Measurements from ENCODE around the gene ACTL6B. TPM values are rescaled to one million over a fixed set of nuclear protein-coding genes. Genes with fewer than 3 reads are reported as not detected.
"Not testable (repeated sequence)": the region's sequence is repeated elsewhere in the genome, so short reads cannot be mapped to it uniquely, and the experiment has no call there.

The ACTL6B gene
- not detected in 2 replicates for polyA plus RNA-seq (2013)

GRCh38 chr7:100655908-100656674 is at the start of gene ACTL6B:
TSS of gene ACTL6B (minus strand) at chr7:100656448. CDS start at chr7:100656354, 94 bp downstream.
- Histone ChIP-seq H2BK5ac (ENCODE audit: low read depth, low read length, poor library complexity) (no peak within 1 kb of the TSS), H3K79me2 (ENCODE audit: control insufficient read depth, insufficient read depth, low read length, poor library complexity) (no peaks in the 10 kb centered on the region), H3K4ac (ENCODE audit: low read depth, low read length) (no peak within 1 kb of the TSS), H3K4me2 (ENCODE audit: low read length) (no peak within 1 kb of the TSS), H3K4me3 (ENCODE audit: low read depth, low read length) (no peak within 1 kb of the TSS), H3K23ac (ENCODE audit: low read length) (no peak within 1 kb of the TSS), H3K27me3 (ENCODE audit: insufficient read depth, low read length) (peaks cover 14% of the 10 kb centered on the region), H4K12ac (ENCODE audit: low read depth, low read length) (no peak within 1 kb of the TSS), H2AK5ac (ENCODE audit: low read length) (no peak within 1 kb of the TSS), H3K36me3 (ENCODE audit: control insufficient read depth in 1 of 2, insufficient read depth in 2 of 2, low read length in 2 of 2) (no peaks in the 10 kb centered on the region), H3K4me1 (ENCODE audit: control insufficient read depth in 1 of 2, insufficient read depth in 2 of 2, low read length in 2 of 2) (peaks cover 0 to 4% of the 10 kb centered on the region in 2 experiments), H3K9me3 (ENCODE audit: insufficient read depth, low read depth, low read length) (peaks cover 8% of the 10 kb centered on the region), H4K8ac (ENCODE audit: low read depth, low read length) (no peak within 1 kb of the TSS), H4K91ac (ENCODE audit: low read depth, low read length) (no peak within 1 kb of the TSS), H3K79me1 (ENCODE audit: low read length) (no peaks in the 10 kb centered on the region), H2AFZ (ENCODE audit: insufficient read depth, low read length, poor library complexity) (no peak within 1 kb of the TSS), H3K14ac (ENCODE audit: low read length) (no peak within 1 kb of the TSS), H3K18ac (ENCODE audit: low read length) (no peak within 1 kb of the TSS), H2BK120ac (ENCODE audit: insufficient read depth, low read length, poor library complexity) (no peak within 1 kb of the TSS), H3K27ac (ENCODE audit: low read depth, low read length) (no peak within 1 kb of the TSS), H3K9ac (ENCODE audit: low read length) (no peak within 1 kb of the TSS), H2BK12ac (ENCODE audit: low read length) (no peak within 1 kb of the TSS)
- peak; percentile 41 to 64 for DNase-seq
- WGBS (ENCODE audit: extremely low coverage, insufficient coverage, insufficient read length), result no CpG with 5 or more reads among the region's 63 CpGs

GRCh38 chr7:100705320-100705752 is 49.1 kb upstream of the ACTL6B start:
- peak overlapping the region; percentile 99 for H4K8ac ChIP-seq (ENCODE audit: low read depth, low read length)
- H3K4me1 ChIP-seq (ENCODE audit: control insufficient read depth in 1 of 2, insufficient read depth in 2 of 2, low read length in 2 of 2), result peaks cover 9 to 13% of the 10 kb centered on the region in 2 experiments
- DNase-seq, result peak; percentile 59 to 82
- peak overlapping the region; percentile 89 for H2BK120ac ChIP-seq (ENCODE audit: insufficient read depth, low read length, poor library complexity)
- peak overlapping the region; percentile 93 for H4K91ac ChIP-seq (ENCODE audit: low read depth, low read length)
- H3K14ac ChIP-seq (ENCODE audit: low read length), result peak overlapping the region; percentile 96
- H3K4me2 ChIP-seq (ENCODE audit: low read length), result peak overlapping the region; percentile 97
- H3K23ac ChIP-seq (ENCODE audit: low read length), result no peak overlapping the region
- peak overlapping the region; percentile 35 for H2BK12ac ChIP-seq (ENCODE audit: low read length)
- peak overlapping the region; percentile 94 for H3K18ac ChIP-seq (ENCODE audit: low read length)
- no peaks in the 10 kb centered on the region for H3K9me3 ChIP-seq (ENCODE audit: insufficient read depth, low read depth, low read length)
- H2AFZ ChIP-seq (ENCODE audit: insufficient read depth, low read length, poor library complexity), result peak overlapping the region; percentile 86
- H2BK5ac ChIP-seq (ENCODE audit: low read depth, low read length, poor library complexity), result peak overlapping the region; percentile 88
- H3K27ac ChIP-seq (ENCODE audit: low read depth, low read length), result peak overlapping the region; percentile 83
- H3K4me3 ChIP-seq (ENCODE audit: low read depth, low read length), result peak overlapping the region; percentile 73
- peaks cover 9% of the 10 kb centered on the region for H3K79me1 ChIP-seq (ENCODE audit: low read length)
- H3K27me3 ChIP-seq (ENCODE audit: insufficient read depth, low read length), result no peaks in the 10 kb centered on the region
- peak overlapping the region; percentile 73 for H2AK5ac ChIP-seq (ENCODE audit: low read length)
- H3K9ac ChIP-seq (ENCODE audit: low read length), result peak overlapping the region; percentile 83
- H3K36me3 ChIP-seq (ENCODE audit: control insufficient read depth in 1 of 2, insufficient read depth in 2 of 2, low read length in 2 of 2), result peaks cover 10 to 14% of the 10 kb centered on the region in 2 experiments
- H4K12ac ChIP-seq (ENCODE audit: low read depth, low read length), result peak overlapping the region; percentile 98
- H3K4ac ChIP-seq (ENCODE audit: low read depth, low read length), result peak overlapping the region; percentile 80
- no CpG with 5 or more reads among the region's 25 CpGs for WGBS (ENCODE audit: extremely low coverage, insufficient coverage, insufficient read length)
- peaks cover 16% of the 10 kb centered on the region for H3K79me2 ChIP-seq (ENCODE audit: control insufficient read depth, insufficient read depth, low read length, poor library complexity)

GRCh38 chr7:100701089-100701488 is 44.8 kb upstream of the ACTL6B start:
- H3K9ac ChIP-seq (ENCODE audit: low read length); H2BK5ac ChIP-seq (ENCODE audit: low read depth, low read length, poor library complexity); DNase-seq; H2BK12ac ChIP-seq (ENCODE audit: low read length); H3K27ac ChIP-seq (ENCODE audit: low read depth, low read length); H2AFZ ChIP-seq (ENCODE audit: insufficient read depth, low read length, poor library complexity); H4K91ac ChIP-seq (ENCODE audit: low read depth, low read length); H3K9me3 ChIP-seq (ENCODE audit: insufficient read depth, low read depth, low read length); H3K79me2 ChIP-seq (ENCODE audit: control insufficient read depth, insufficient read depth, low read length, poor library complexity); H3K79me1 ChIP-seq (ENCODE audit: low read length); H3K27me3 ChIP-seq (ENCODE audit: insufficient read depth, low read length); H3K36me3 ChIP-seq (ENCODE audit: control insufficient read depth in 1 of 2, insufficient read depth in 2 of 2, low read length in 2 of 2); H2AK5ac ChIP-seq (ENCODE audit: low read length); H3K4ac ChIP-seq (ENCODE audit: low read depth, low read length); H3K4me3 ChIP-seq (ENCODE audit: low read depth, low read length); H3K18ac ChIP-seq (ENCODE audit: low read length); H2BK120ac ChIP-seq (ENCODE audit: insufficient read depth, low read length, poor library complexity); H4K8ac ChIP-seq (ENCODE audit: low read depth, low read length); H3K23ac ChIP-seq (ENCODE audit: low read length); H4K12ac ChIP-seq (ENCODE audit: low read depth, low read length); H3K14ac ChIP-seq (ENCODE audit: low read length); H3K4me1 ChIP-seq (ENCODE audit: control insufficient read depth in 1 of 2, insufficient read depth in 2 of 2, low read length in 2 of 2); H3K4me2 ChIP-seq (ENCODE audit: low read length): not testable (repeated sequence)
- WGBS (ENCODE audit: extremely low coverage, insufficient coverage, insufficient read length), result no CpG with 5 or more reads among the region's 3 CpGs

- Histone ChIP-seq H3K27ac (ENCODE audit: low read depth, low read length) (no peak overlapping the region), H3K9ac (ENCODE audit: low read length) (no peak overlapping the region), H3K4me2 (ENCODE audit: low read length) (no peak overlapping the region), H4K91ac (ENCODE audit: low read depth, low read length) (no peak overlapping the region), H3K9me3 (ENCODE audit: insufficient read depth, low read depth, low read length) (no peaks in the 10 kb centered on the region), H3K4ac (ENCODE audit: low read depth, low read length) (no peak overlapping the region), H4K8ac (ENCODE audit: low read depth, low read length) (no peak overlapping the region), H3K79me1 (ENCODE audit: low read length) (peaks cover 4% of the 10 kb centered on the region), H3K18ac (ENCODE audit: low read length) (no peak overlapping the region), H3K23ac (ENCODE audit: low read length) (no peak overlapping the region), H3K36me3 (ENCODE audit: control insufficient read depth in 1 of 2, insufficient read depth in 2 of 2, low read length in 2 of 2) (no peaks in the 10 kb centered on the region), H3K4me1 (ENCODE audit: control insufficient read depth in 1 of 2, insufficient read depth in 2 of 2, low read length in 2 of 2) (no peaks in the 10 kb centered on the region), H4K12ac (ENCODE audit: low read depth, low read length) (no peak overlapping the region), H3K14ac (ENCODE audit: low read length) (no peak overlapping the region), H2BK120ac (ENCODE audit: insufficient read depth, low read length, poor library complexity) (no peak overlapping the region), H3K4me3 (ENCODE audit: low read depth, low read length) (no peak overlapping the region), H2AFZ (ENCODE audit: insufficient read depth, low read length, poor library complexity) (no peak overlapping the region), H3K79me2 (ENCODE audit: control insufficient read depth, insufficient read depth, low read length, poor library complexity) (no peaks in the 10 kb centered on the region), H3K27me3 (ENCODE audit: insufficient read depth, low read length) (no peaks in the 10 kb centered on the region), H2AK5ac (ENCODE audit: low read length) (no peak overlapping the region), H2BK5ac (ENCODE audit: low read depth, low read length, poor library complexity) (no peak overlapping the region), H2BK12ac (ENCODE audit: low read length) (no peak overlapping the region)
- DNase-seq, result peak in 1 of 2 donors; percentile 61
- no CpG with 5 or more reads among the region's 6 CpGs for WGBS (ENCODE audit: extremely low coverage, insufficient coverage, insufficient read length)
These were observed 42.8 kb upstream of the ACTL6B start for GRCh38 chr7:100699018-100699417.
